ENCODE measurements around the gene TMEM205. TPM values are rescaled to one million over a fixed set of nuclear protein-coding genes. Genes with fewer than 3 reads are reported as not detected.
"Not testable (repeated sequence)": the region's sequence is repeated elsewhere in the genome, so short reads cannot be mapped to it uniquely, and the experiment has no call there.

TMEM205 gene
- total RNA-seq, 2 experiments from 2014 or later = 31.1 to 33.2 TPM

- POLR2A ChIA-PET; H3K9me3 Mint-ChIP-seq; H3K4me3 Mint-ChIP-seq; H3K27ac Mint-ChIP-seq; H3K36me3 Mint-ChIP-seq; intact Hi-C loops (cut with micrococcal nuclease); CTCF ChIA-PET; H3K27me3 Mint-ChIP-seq; DNase-seq: not testable (repeated sequence)
- H3K4me1 Mint-ChIP-seq (ENCODE audit: low read depth) = peaks cover 13% of the 10 kb centered on the region
Observed at GRCh38 chr19:11320278-11320995, 25.6 kb downstream of the TMEM205 start.

- CTCF ChIA-PET = no interaction called here
Observed at GRCh38 chr19:11306337-11306736, 39.7 kb downstream of the TMEM205 start.

GRCh38 chr19:11304936-11305335 is 41.1 kb downstream of the TMEM205 start:
- POLR2A ChIA-PET = no interaction called here
- Mint-ChIP-seq H3K4me1 (ENCODE audit: low read depth) (no peaks in the 10 kb centered on the region), H3K36me3 (no peaks in the 10 kb centered on the region), H3K9me3 (no peaks in the 10 kb centered on the region), H3K27me3 (peaks cover 6% of the 10 kb centered on the region), H3K4me3 (no peak overlapping the region), H3K27ac (no peak overlapping the region)
- CTCF ChIA-PET = interaction anchor here (0.6 kb wide), 1 partner anchor 147 kb away, joined by 3 read pairs; no protein-coding TSS in a partner anchor
- intact Hi-C loops (cut with micrococcal nuclease) = no loop called here
- no peak for DNase-seq

More at GRCh38 chr19:11306337-11306736, 39.7 kb downstream of the TMEM205 start:
- H3K27me3 Mint-ChIP-seq = peaks cover 7% of the 10 kb centered on the region
- DNase-seq = no peak
- no peaks in the 10 kb centered on the region for H3K36me3 Mint-ChIP-seq
- POLR2A ChIA-PET = no interaction called here
- no peak overlapping the region for H3K4me3 Mint-ChIP-seq
- no peaks in the 10 kb centered on the region for H3K9me3 Mint-ChIP-seq
- H3K4me1 Mint-ChIP-seq (ENCODE audit: low read depth) = no peaks in the 10 kb centered on the region
- no peak overlapping the region for H3K27ac Mint-ChIP-seq
- intact Hi-C loops (cut with micrococcal nuclease) = no loop called here

- H3K4me1 Mint-ChIP-seq (ENCODE audit: low read depth) = no peaks in the 10 kb centered on the region
- no peak overlapping the region for H3K27ac Mint-ChIP-seq
- no peak overlapping the region for H3K4me3 Mint-ChIP-seq
- H3K36me3 Mint-ChIP-seq = no peaks in the 10 kb centered on the region
- H3K27me3 Mint-ChIP-seq = peaks cover 5% of the 10 kb centered on the region
- intact Hi-C loops (cut with micrococcal nuclease) = no loop called here
- no peak for DNase-seq
- no peaks in the 10 kb centered on the region for H3K9me3 Mint-ChIP-seq
- ChIA-PET POLR2A (no interaction called here), CTCF (no interaction called here)
Observed at GRCh38 chr19:11300811-11301120, 45.3 kb downstream of the TMEM205 start.

- DNase-seq = no peak
- Mint-ChIP-seq H3K4me1 (ENCODE audit: low read depth) (no peaks in the 10 kb centered on the region), H3K27ac (no peak overlapping the region), H3K4me3 (no peak overlapping the region), H3K36me3 (no peaks in the 10 kb centered on the region), H3K9me3 (no peaks in the 10 kb centered on the region), H3K27me3 (peaks cover 5% of the 10 kb centered on the region)
- CTCF ChIA-PET = no interaction called here
- intact Hi-C loops (cut with micrococcal nuclease) = no loop called here
- POLR2A ChIA-PET = no interaction called here
Observed at GRCh38 chr19:11299946-11300810, 45.9 kb downstream of the TMEM205 start.

GRCh38 chr19:11296264-11296663 is 49.8 kb downstream of the TMEM205 start:
- POLR2A ChIA-PET = no interaction called here
- no peak for DNase-seq
- Mint-ChIP-seq H3K36me3 (no peaks in the 10 kb centered on the region), H3K9me3 (no peaks in the 10 kb centered on the region), H3K4me3 (no peak overlapping the region), H3K27ac (no peak overlapping the region), H3K27me3 (peaks cover 10% of the 10 kb centered on the region), H3K4me1 (ENCODE audit: low read depth) (peaks cover 10% of the 10 kb centered on the region)
- intact Hi-C loops (cut with micrococcal nuclease) = no loop called here
- CTCF ChIA-PET = interaction anchor here (1.1 to 4.1 kb wide), 2 partner anchors 79 to 187 kb away, joined by 3 to 23 read pairs; partner anchors contain the start of gene SWSAP1

GRCh38 chr19:11295665-11296245 is 50.3 kb downstream of the TMEM205 start, which contains the start of gene TSPAN16:
Gene TSPAN16 (plus strand): TSS chr19:11296160. CDS start chr19:11296298, 138 bp downstream.
- ChIA-PET CTCF (interaction anchor here (1.1 to 4.1 kb wide), 2 partner anchors 79 to 187 kb away, joined by 3 to 23 read pairs; partner anchors contain the start of gene SWSAP1), POLR2A (no interaction called here)
- DNase-seq = no peak
- intact Hi-C loops (cut with micrococcal nuclease) = no loop called here
- Mint-ChIP-seq H3K9me3 (no peaks in the 10 kb centered on the region), H3K27ac (no peak within 1 kb of the TSS), H3K27me3 (peaks cover 10% of the 10 kb centered on the region), H3K4me3 (no peak within 1 kb of the TSS), H3K4me1 (ENCODE audit: low read depth) (peaks cover 10% of the 10 kb centered on the region), H3K36me3 (no peaks in the 10 kb centered on the region)

GRCh38 chr19:11295180-11295579 is 50.9 kb downstream of the TMEM205 start:
- Mint-ChIP-seq H3K36me3 (no peaks in the 10 kb centered on the region), H3K27ac (no peak overlapping the region), H3K4me3 (no peak overlapping the region), H3K27me3 (peaks cover 10% of the 10 kb centered on the region), H3K4me1 (ENCODE audit: low read depth) (peaks cover 10% of the 10 kb centered on the region), H3K9me3 (no peaks in the 10 kb centered on the region)
- DNase-seq = no peak
- intact Hi-C loops (cut with micrococcal nuclease) = no loop called here
- ChIA-PET CTCF (interaction anchor here (1.5 to 4.1 kb wide), 3 partner anchors 51 to 188 kb away, joined by 3 to 23 read pairs (median 10); partner anchors contain the start of genes CCDC159 and TMEM205), POLR2A (no interaction called here)

GRCh38 chr19:11293433-11294389 is 52.4 kb downstream of the TMEM205 start:
- no peaks in the 10 kb centered on the region for H3K36me3 Mint-ChIP-seq
- ChIA-PET POLR2A (interaction anchor here (0.9 kb wide), 1 partner anchor 31 kb away, joined by 5 read pairs; no protein-coding TSS in a partner anchor), CTCF (interaction anchor here (0.5 to 4.1 kb wide), 16 partner anchors 11 to 192 kb away, joined by 3 to 23 read pairs (median 3); partner anchors contain the start of genes CCDC159, ELAVL3, SWSAP1 and TMEM205)
- H3K4me3 Mint-ChIP-seq = peak overlapping the region; percentile 43
- DNase-seq = peak; percentile 90
- no peaks in the 10 kb centered on the region for H3K9me3 Mint-ChIP-seq
- H3K4me1 Mint-ChIP-seq (ENCODE audit: low read depth) = peaks cover 10% of the 10 kb centered on the region
- no peak overlapping the region for H3K27ac Mint-ChIP-seq
- intact Hi-C loops (cut with micrococcal nuclease) = loop anchor here (1.0 to 5.0 kb wide), 3 partner anchors 144 to 189 kb away; partner anchors contain the start of genes ODAD3 and PRKCSH
- H3K27me3 Mint-ChIP-seq = peaks cover 13% of the 10 kb centered on the region
